IMR-90 (cell line): ENCODE results near the gene ZNF620. TPM values are rescaled to one million over a fixed set of nuclear protein-coding genes. Genes with fewer than 3 reads are reported as not detected.
A peak's percentile ranks its signal among the peaks of the same experiment; 100 is the strongest.

ENCODE experiments used
- ATAC-seq: fragments of 200-7000 bp; cut with Tn5 transposase; 2 replicates; pipeline ENCODE4 v1.9.1; 2020; ENCODE audit warnings: low read depth, mild to moderate bottlenecking, moderate library complexity
- BruUV-seq: library from RNA; stranded (reverse); fragments of 400-500 nt; replicated peaks from 2 replicates; lab custom pipeline; 2021; lab: Mats Ljungman, UMichigan
- CTCF ChIA-PET: fragments of 300-600 bp; formaldehyde crosslinking; extraction: SDS; loops from one replicate; lab custom pipeline; 2021; ENCODE audit warnings: antibody characterized with exemption; lab: Yijun Ruan, JAX
- POLR2A ChIA-PET: fragments of 300-600 bp; sonication (Branson Sonifier 250); formaldehyde crosslinking; loops from one replicate; lab custom pipeline; 2022; ENCODE audit warnings: antibody characterized with exemption; ENCODE audit not compliant: unreplicated experiment; lab: Charles Lee
- DNase-seq: peaks from one replicate; pipeline ENCODE4 v3.0.0; 2013
- H2AFZ ChIP-seq: replicated peaks from 2 replicates; pipeline ENCODE3; 2013; ENCODE audit warnings: low read length, mild to moderate bottlenecking; ENCODE audit not compliant: poor library complexity
- H2AK5ac ChIP-seq: 2 replicates; pipeline ENCODE4 v1.6.1; 2013; ENCODE audit warnings: low read depth, low read length, inconsistent platforms
- H2AK9ac ChIP-seq: replicated peaks from 2 replicates; pipeline ENCODE3; 2013; ENCODE audit warnings: mild to moderate bottlenecking, low read depth, low read length, moderate library complexity; ENCODE audit not compliant: poor library complexity
- H2BK120ac ChIP-seq: 2 replicates; pipeline ENCODE4 v1.6.1; 2013; ENCODE audit warnings: low read depth, low read length, inconsistent platforms
- H2BK15ac ChIP-seq: 3 replicates; pipeline ENCODE4 v1.6.1; 2013; ENCODE audit warnings: low read depth, low read length, inconsistent platforms
- H2BK20ac ChIP-seq: 2 replicates; pipeline ENCODE4 v1.6.1; 2013; ENCODE audit warnings: low read depth, mild to moderate bottlenecking, inconsistent platforms, low read length, moderate library complexity
- H2BK5ac ChIP-seq: 2 replicates; pipeline ENCODE4 v1.6.1; 2013; ENCODE audit warnings: mild to moderate bottlenecking, low read depth, low read length, inconsistent platforms; ENCODE audit not compliant: poor library complexity, severe bottlenecking
- H3K14ac ChIP-seq: replicated peaks from 2 replicates; pipeline ENCODE4 v1.6.1; 2013; ENCODE audit warnings: low read depth, low read length, inconsistent platforms
- H3K18ac ChIP-seq: 2 replicates; pipeline ENCODE4 v1.6.1; 2013; ENCODE audit warnings: low read depth, low read length, control low read depth
- H3K23ac ChIP-seq: 2 replicates; pipeline ENCODE4 v1.6.1; 2013; ENCODE audit warnings: low read depth, low read length, inconsistent platforms
- H3K27ac ChIP-seq: 2 replicates; pipeline ENCODE4 v1.5.1; 2013; ENCODE audit warnings: mild to moderate bottlenecking, control low read depth, low read length; ENCODE audit not compliant: insufficient read depth
- H3K27me3 ChIP-seq: 2 replicates; pipeline ENCODE4 v1.6.1; 2013; ENCODE audit warnings: low read length; ENCODE audit not compliant: control insufficient read depth, insufficient read depth
- H3K36me3 ChIP-seq: 2 replicates; pipeline ENCODE4 v1.6.1; 2013; ENCODE audit warnings: low read length, mixed read lengths; ENCODE audit not compliant: control insufficient read depth, insufficient read depth
- H3K4ac ChIP-seq: 2 replicates; pipeline ENCODE4 v1.6.1; 2013; ENCODE audit warnings: low read depth, low read length, inconsistent platforms
- H3K4me1 ChIP-seq: 2 replicates; pipeline ENCODE4 v1.6.1; 2013; ENCODE audit warnings: low read length, mixed read lengths; ENCODE audit not compliant: control insufficient read depth, insufficient read depth
- H3K4me2 ChIP-seq: 2 replicates; pipeline ENCODE4 v1.6.1; 2013; ENCODE audit warnings: low read depth, mild to moderate bottlenecking, control low read depth, low read length, moderate library complexity
- H3K4me3 ChIP-seq: 2 replicates; pipeline ENCODE4 v1.5.1; 2013; ENCODE audit warnings: low read depth, mild to moderate bottlenecking, control low read depth, low read length, moderate library complexity; ENCODE audit not compliant: insufficient read depth
- H3K56ac ChIP-seq: 2 replicates; pipeline ENCODE4 v1.6.1; 2013; ENCODE audit warnings: low read length, inconsistent platforms; ENCODE audit not compliant: insufficient read depth; ENCODE audit errors: extremely low read depth
- H3K79me1 ChIP-seq, 2 experiments: 2 replicates each; pipeline ENCODE4 v1.6.1; 2013; ENCODE audit warnings: low read length in 2 of 2, inconsistent platforms in 1 of 2, low read depth in 1 of 2
- H3K9ac ChIP-seq: 2 replicates; pipeline ENCODE4 v1.6.1; 2013; ENCODE audit warnings: low read depth, low read length, control low read depth
- H3K9me1 ChIP-seq: 2 replicates; pipeline ENCODE4 v1.6.1; 2013; ENCODE audit warnings: low read length, inconsistent platforms; ENCODE audit not compliant: insufficient read depth
- H3K9me3 ChIP-seq: 2 replicates; pipeline ENCODE4 v1.6.1; 2013; ENCODE audit warnings: low read length; ENCODE audit not compliant: control insufficient read depth, insufficient read depth
- H4K20me1 ChIP-seq: 2 replicates; pipeline ENCODE4 v1.6.1; 2013; ENCODE audit warnings: low read length, inconsistent platforms; ENCODE audit not compliant: insufficient read depth
- H4K5ac ChIP-seq: 2 replicates; pipeline ENCODE4 v1.6.1; 2013; ENCODE audit warnings: mild to moderate bottlenecking, low read depth, low read length, control low read depth
- H4K8ac ChIP-seq, 2 experiments: 2 replicates each; pipeline ENCODE4 v1.6.1; 2013; ENCODE audit warnings: low read depth in 2 of 2, low read length in 2 of 2, control low read depth in 1 of 2, inconsistent platforms in 1 of 2
- H4K91ac ChIP-seq: 2 replicates; pipeline ENCODE4 v1.6.1; 2013; ENCODE audit warnings: low read depth, low read length, inconsistent platforms; ENCODE audit not compliant: insufficient read depth
- BHLHE40 ChIP-seq: fragments of 150-350 bp; IDR thresholded peaks from 2 replicates; pipeline ENCODE4 v1.6.1; 2016; ENCODE audit warnings: mild to moderate bottlenecking, low read depth, low read length
- CEBPB ChIP-seq: IDR thresholded peaks from 2 replicates; pipeline ENCODE4 v1.6.1; 2012; ENCODE audit warnings: low read depth, low read length, improper control_type of control experiment
- ELK1 ChIP-seq: fragments of 150-350 bp; IDR thresholded peaks from 2 replicates; pipeline ENCODE4 v1.6.1; 2016; ENCODE audit warnings: low read depth, mild to moderate bottlenecking, low read length, moderate library complexity, borderline replicate concordance
- MAFK ChIP-seq: IDR thresholded peaks from 2 replicates; pipeline ENCODE4 v1.6.1; 2012; ENCODE audit warnings: low read depth, low read length, improper control_type of control experiment
- MAZ ChIP-seq: IDR thresholded peaks from 2 replicates; pipeline ENCODE4 v1.6.1; 2012; ENCODE audit warnings: low read depth, mild to moderate bottlenecking, low read length, improper control_type of control experiment, moderate library complexity, borderline replicate concordance
- MXI1 ChIP-seq: IDR thresholded peaks from 2 replicates; pipeline ENCODE4 v1.6.1; 2012; ENCODE audit warnings: low read depth, mild to moderate bottlenecking, low read length, moderate library complexity, borderline replicate concordance
- NFE2L2 ChIP-seq: fragments of 150-350 bp; IDR thresholded peaks from 2 replicates; pipeline ENCODE4 v1.6.1; 2016; ENCODE audit warnings: low read depth, mild to moderate bottlenecking, low read length
- POLR2A ChIP-seq: IDR thresholded peaks from 2 replicates; pipeline ENCODE4 v1.6.1; 2012; ENCODE audit warnings: mild to moderate bottlenecking, low read depth, low read length
- RAD21 ChIP-seq: IDR thresholded peaks from 2 replicates; pipeline ENCODE4 v1.6.1; 2012; ENCODE audit warnings: low read length, improper control_type of control experiment
- RFX5 ChIP-seq: IDR thresholded peaks from 2 replicates; pipeline ENCODE4 v1.8.0; 2012; ENCODE audit warnings: low read depth, mild to moderate bottlenecking, low read length, moderate library complexity
- SMC3 ChIP-seq: fragments of 150-350 bp; IDR thresholded peaks from 2 replicates; pipeline ENCODE4 v1.6.1; 2016; ENCODE audit warnings: low read depth, mild to moderate bottlenecking, antibody characterized with exemption, low read length, moderate library complexity
- WGBS, 2 experiments: methylation state at CpG; one replicate each; pipeline versions ENCODE4 v1.1.5 to v1.1.7; 2013; ENCODE audit warnings: missing lambda C conversion rate in 2 of 2; ENCODE audit not compliant: insufficient read length in 1 of 2; ENCODE audit errors: extremely low coverage in 2 of 2; 5-methylcytosine and 5-hydroxymethylcytosine counted together
- dilution Hi-C: fragments of 300-500 bp; cut with HindIII; formaldehyde crosslinking; loops from one replicate; pipeline ENCODE4 v1.14.3; 2018; ENCODE audit warnings: low sequenced_read_pairs; ENCODE audit not compliant: unreplicated experiment
- in situ Hi-C: fragments of 300-500 bp; cut with MboI; formaldehyde crosslinking; loops from 3 replicates; pipeline ENCODE4 v1.14.3; 2019; ENCODE audit warnings: low sequenced_read_pairs, inconsistent platforms, mixed read lengths
- intact Hi-C: fragments of 100-400 bp; cut with micrococcal nuclease; formaldehyde crosslinking; loops from 2 replicates; pipeline ENCODE4 v1.10.0; 2022
- polyA plus RNA-seq, 3 experiments: library from polyadenylated mRNA; depleted of rRNA; stranded (reverse); fragments of >200 nt; gene quantifications; 2 replicates each; pipeline ENCODE4 v1.2.3, GENCODE V29; 2012; ENCODE audit warnings: low replicate concordance in 1 of 3
- total RNA-seq: library from RNA; depleted of rRNA; stranded (reverse); fragments of >200 nt; gene quantifications from 2 replicates; pipeline ENCODE4 v1.2.3, GENCODE V29; 2012
- TF ChIP-seq, protein P1 (sequence below): conservative IDR thresholded peaks from 2 replicates; pipeline ENCODE4 v1.5.1; 2012; ENCODE audit warnings: mild to moderate bottlenecking, low read depth, low read length, improper control_type of control experiment
- TF ChIP-seq, protein P2 (sequence below): fragments of 150-350 bp; IDR thresholded peaks from 2 replicates; pipeline ENCODE4 v1.6.1; 2017; ENCODE audit warnings: mild to moderate bottlenecking, antibody characterized with exemption, low read length, low read depth

The ZNF620 gene
- total and polyA plus RNA-seq, 2 of the 4 experiments (the other 2 are of a cell fraction) = 0.48 to 0.72 TPM

DNA sequence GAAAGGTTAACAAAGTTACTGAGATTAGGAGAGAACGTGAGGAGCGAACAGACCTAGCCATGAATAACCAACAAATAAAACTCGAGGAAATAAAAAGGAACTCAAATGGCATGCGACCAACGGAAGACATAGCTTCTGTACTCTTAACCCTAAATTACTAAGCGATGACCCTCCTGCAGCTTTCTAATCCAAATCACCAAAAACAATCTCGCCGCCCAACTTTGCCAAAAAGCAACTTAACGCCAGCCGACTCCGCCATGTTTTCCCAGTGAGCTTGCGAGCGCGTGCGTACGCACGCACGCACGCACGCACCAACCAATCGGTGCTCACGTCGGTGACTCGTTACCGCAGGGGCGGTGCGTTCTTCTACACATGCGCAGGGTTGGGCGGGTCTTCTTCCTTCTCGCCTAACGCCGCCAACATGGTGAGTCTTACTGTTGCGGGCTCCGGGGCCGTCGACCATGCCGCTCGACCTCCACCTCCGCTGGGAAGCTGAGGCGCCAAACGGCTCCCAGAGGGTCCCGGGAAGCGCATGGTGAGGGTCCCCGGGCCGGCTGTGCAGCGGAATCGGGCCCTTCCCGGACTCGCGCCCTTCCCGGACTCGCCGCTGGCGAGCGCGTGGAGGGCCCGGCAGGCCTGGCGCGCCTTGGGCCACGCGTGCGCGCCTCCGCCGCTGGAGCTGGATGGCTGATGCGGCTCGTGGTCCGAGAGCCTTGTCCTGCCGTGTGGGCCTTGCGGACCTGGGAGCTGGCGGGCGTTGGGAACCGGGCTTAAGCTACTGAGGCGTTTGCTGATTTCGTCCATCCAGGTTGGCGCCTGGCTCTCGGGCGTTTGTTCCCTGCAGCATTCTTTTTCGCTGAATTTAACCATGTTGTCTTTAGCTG is 48.7 kb upstream of the ZNF620 start, which contains the start of gene RPL14:
Gene RPL14 (plus strand): TSS at position 400 of the 884 bp plus-strand sequence. CDS start 133 bp downstream, at position 533.
- H3K36me3 ChIP-seq = peaks cover 23% of the 10 kb centered on the region
- BruUV-seq = no TSS peak

More for the DNA sequence above, 48.7 kb upstream of the ZNF620 start, which contains the start of gene RPL14:
- H3K4me1 ChIP-seq = no peaks in the 10 kb centered on the region
- no peaks in the 10 kb centered on the region; the same call in 1 of the 2 replicates for H3K9me1 ChIP-seq
- ATAC-seq (peak; percentile 87), DNase-seq (peak; percentile 96)
- no peak within 1 kb of the TSS for H2BK20ac ChIP-seq
- no peaks in the 10 kb centered on the region for H3K27me3 ChIP-seq
- peak within 1 kb of the TSS; percentile 88 for H4K5ac ChIP-seq
- ChIA-PET CTCF (no interaction called here), POLR2A (interaction anchor here (0.5 kb wide), 1 partner anchor 15 kb away, joined by 3 read pairs; no protein-coding TSS in a partner anchor)
- no peaks in the 10 kb centered on the region for H3K9me3 ChIP-seq
- peak within 1 kb of the TSS; percentile 57 for H2AK9ac ChIP-seq
- peak within 1 kb of the TSS; percentile 96 for H3K14ac ChIP-seq
- H4K20me1 ChIP-seq = peaks cover 24% of the 10 kb centered on the region
- 0% methylated on average over 17 of the region's 79 CpGs; no CpG with 5 or more reads in 1 of the 2 experiments for WGBS, 2 experiments
- H2BK15ac ChIP-seq = no peak within 1 kb of the TSS
- H4K91ac ChIP-seq = peak within 1 kb of the TSS; percentile 35
- peak within 1 kb of the TSS; percentile 80 to 100 for H4K8ac ChIP-seq
- peak within 1 kb of the TSS; percentile 76 for H2AK5ac ChIP-seq
- TF ChIP-seq RFX5 (no peak), ELK1 (no peak), CEBPB (no peak), MXI1 (peak; percentile 97), BHLHE40 (peak; percentile 67; the same call in 1 of the 2 replicates), MAZ (no peak), RAD21 (no peak), MAFK (no peak), POLR2A (peak; percentile 97), SMC3 (no peak), NFE2L2 (no peak)
- TF ChIP-seq, protein P1, sequence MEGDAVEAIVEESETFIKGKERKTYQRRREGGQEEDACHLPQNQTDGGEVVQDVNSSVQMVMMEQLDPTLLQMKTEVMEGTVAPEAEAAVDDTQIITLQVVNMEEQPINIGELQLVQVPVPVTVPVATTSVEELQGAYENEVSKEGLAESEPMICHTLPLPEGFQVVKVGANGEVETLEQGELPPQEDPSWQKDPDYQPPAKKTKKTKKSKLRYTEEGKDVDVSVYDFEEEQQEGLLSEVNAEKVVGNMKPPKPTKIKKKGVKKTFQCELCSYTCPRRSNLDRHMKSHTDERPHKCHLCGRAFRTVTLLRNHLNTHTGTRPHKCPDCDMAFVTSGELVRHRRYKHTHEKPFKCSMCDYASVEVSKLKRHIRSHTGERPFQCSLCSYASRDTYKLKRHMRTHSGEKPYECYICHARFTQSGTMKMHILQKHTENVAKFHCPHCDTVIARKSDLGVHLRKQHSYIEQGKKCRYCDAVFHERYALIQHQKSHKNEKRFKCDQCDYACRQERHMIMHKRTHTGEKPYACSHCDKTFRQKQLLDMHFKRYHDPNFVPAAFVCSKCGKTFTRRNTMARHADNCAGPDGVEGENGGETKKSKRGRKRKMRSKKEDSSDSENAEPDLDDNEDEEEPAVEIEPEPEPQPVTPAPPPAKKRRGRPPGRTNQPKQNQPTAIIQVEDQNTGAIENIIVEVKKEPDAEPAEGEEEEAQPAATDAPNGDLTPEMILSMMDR = no peak
- TF ChIP-seq, protein P2, sequence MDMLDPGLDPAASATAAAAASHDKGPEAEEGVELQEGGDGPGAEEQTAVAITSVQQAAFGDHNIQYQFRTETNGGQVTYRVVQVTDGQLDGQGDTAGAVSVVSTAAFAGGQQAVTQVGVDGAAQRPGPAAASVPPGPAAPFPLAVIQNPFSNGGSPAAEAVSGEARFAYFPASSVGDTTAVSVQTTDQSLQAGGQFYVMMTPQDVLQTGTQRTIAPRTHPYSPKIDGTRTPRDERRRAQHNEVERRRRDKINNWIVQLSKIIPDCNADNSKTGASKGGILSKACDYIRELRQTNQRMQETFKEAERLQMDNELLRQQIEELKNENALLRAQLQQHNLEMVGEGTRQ = peak; percentile 50; the same call in 1 of the 2 replicates
- H3K18ac ChIP-seq = peak within 1 kb of the TSS; percentile 67; the same call in 1 of the 2 replicates
- H3K79me1 ChIP-seq = peaks cover 14 to 32% of the 10 kb centered on the region in 2 experiments
- H3K23ac ChIP-seq = peak within 1 kb of the TSS; percentile 82; the same call in 1 of the 2 replicates
- in situ Hi-C loops (no loop called here), intact Hi-C loops (no loop called here), dilution Hi-C loops (no loop called here)
- peak within 1 kb of the TSS; percentile 85 for H3K27ac ChIP-seq
- H3K4me2 ChIP-seq = peak within 1 kb of the TSS; percentile 99
- H3K56ac ChIP-seq = peak within 1 kb of the TSS; percentile 96
- peak within 1 kb of the TSS; percentile 97 for H3K9ac ChIP-seq
- peak within 1 kb of the TSS; percentile 69 for H2BK5ac ChIP-seq
- peak within 1 kb of the TSS; percentile 97 for H3K4me3 ChIP-seq
- H2AFZ ChIP-seq = peak within 1 kb of the TSS; percentile 91
- peak within 1 kb of the TSS; percentile 75 for H3K4ac ChIP-seq
- H2BK120ac ChIP-seq = no peak within 1 kb of the TSS
